ENCODE data around the gene MINK1. TPM values are rescaled to one million over a fixed set of nuclear protein-coding genes. Genes with fewer than 3 reads are reported as not detected.

MINK1 gene
- total RNA-seq, 1 experiment from 2014 or later, result 68.8 TPM

GRCh38 chr17:4896332-4897197 lies 63.4 kb downstream of the MINK1 start:
- Mint-ChIP-seq H3K36me3 (ENCODE audit: insufficient read depth in 1 of 3, low read depth in 3 of 3) (peaks cover 8 to 39% (median 36%) of the 10 kb centered on the region in 3 experiments; a peak in 6 of 7 replicates), H3K4me3 (no peak overlapping the region), H3K27ac (peak overlapping the region in 2 of 3 experiments; percentile 19 to 76; a peak in 1 of 7 replicates), H3K9me3 (no peaks in the 10 kb centered on the region), H3K27me3 (ENCODE audit: low read depth) (no peaks in the 10 kb centered on the region), H3K4me1 (peaks cover 4 to 24% of the 10 kb centered on the region in 2 experiments)
- Histone ChIP-seq H3K4me2 (ENCODE audit: insufficient read depth, insufficient read length, low read length) (no peak overlapping the region), H2BK15ac (ENCODE audit: low read depth, low read length) (no peak overlapping the region), H2BK12ac (ENCODE audit: insufficient read length, low read depth, low read length) (no peak overlapping the region), H2BK20ac (ENCODE audit: low read depth, low read length, poor library complexity, severe bottlenecking) (no peak overlapping the region), H3K79me2 (ENCODE audit: insufficient read depth, low read length) (no peaks in the 10 kb centered on the region), H2BK120ac (ENCODE audit: low read depth, low read length, poor library complexity, severe bottlenecking) (no peak overlapping the region), H3K4ac (ENCODE audit: low read depth, low read length) (no peak overlapping the region), H3K14ac (ENCODE audit: insufficient read depth, low read length) (no peak overlapping the region; the same call in 1 of the 2 replicates), H4K5ac (ENCODE audit: insufficient read length, low read depth, low read length) (no peak overlapping the region), H4K91ac (ENCODE audit: insufficient read length, low read depth, low read length) (no peak overlapping the region), H3K23ac (ENCODE audit: insufficient read length, low read depth, low read length) (no peak overlapping the region), H3K9me3 (ENCODE audit: control insufficient read depth, low read depth, low read length) (no peaks in the 10 kb centered on the region), H3K79me1 (ENCODE audit: insufficient read depth, low read depth, low read length, poor library complexity, severe bottlenecking) (no peaks in the 10 kb centered on the region), H2BK5ac (ENCODE audit: insufficient read length, low read length) (no peak overlapping the region), H2AK5ac (ENCODE audit: insufficient read length, low read length) (no peak overlapping the region), H4K8ac (replicated peaks; ENCODE audit: insufficient read length, low read depth, low read length) (no peak overlapping the region), H3T11ph (ENCODE audit: low read length) (no peak overlapping the region), H3K4me1 (ENCODE audit: insufficient read depth, low read length) (no peaks in the 10 kb centered on the region), H3K23me2 (ENCODE audit: insufficient read length, low read depth, low read length, poor library complexity, severe bottlenecking) (peaks cover 12% of the 10 kb centered on the region), H3K27me3 (ENCODE audit: insufficient read depth, low read length) (no peaks in the 10 kb centered on the region), H3K18ac (ENCODE audit: insufficient read length, low read depth, low read length) (no peak overlapping the region), H4K20me1 (ENCODE audit: control insufficient read depth, insufficient read depth, insufficient read length) (no peaks in the 10 kb centered on the region), H3K27ac (ENCODE audit: insufficient read length, low read depth, low read length) (no peak overlapping the region), H3K56ac (ENCODE audit: insufficient read length, low read depth, low read length) (no peak overlapping the region), H2AFZ (ENCODE audit: low read length) (no peak overlapping the region), H3K9ac (ENCODE audit: extremely low read depth, insufficient read length, low read length) (no peak overlapping the region)
- TF ChIP-seq CTCF (conservative IDR thresholded peaks at IDR 0.05), result no peak
- WGBS (ENCODE audit: extremely low coverage, insufficient read length, low lambda C conversion rate), result no CpG with 5 or more reads among the region's 27 CpGs
- DNase-seq, result peak; percentile 32
